Stimulated activated CD4-positive, alpha-beta T cell treated with anti-CD3 and anti-CD28 coated beads, Interleukin-4, amount 100 ng/mL, for 4 hours (primary cell): Measurements from ENCODE around the gene CNST.
"Not testable (repeated sequence)": the region's sequence is repeated elsewhere in the genome, so short reads cannot be mapped to it uniquely, and the experiment has no call there.

Source experiments
- DNase-seq, 2 experiments: peaks; one replicate each; pipeline ENCODE4 v3.0.0-alpha.2; 2020

CNST gene

DNA sequence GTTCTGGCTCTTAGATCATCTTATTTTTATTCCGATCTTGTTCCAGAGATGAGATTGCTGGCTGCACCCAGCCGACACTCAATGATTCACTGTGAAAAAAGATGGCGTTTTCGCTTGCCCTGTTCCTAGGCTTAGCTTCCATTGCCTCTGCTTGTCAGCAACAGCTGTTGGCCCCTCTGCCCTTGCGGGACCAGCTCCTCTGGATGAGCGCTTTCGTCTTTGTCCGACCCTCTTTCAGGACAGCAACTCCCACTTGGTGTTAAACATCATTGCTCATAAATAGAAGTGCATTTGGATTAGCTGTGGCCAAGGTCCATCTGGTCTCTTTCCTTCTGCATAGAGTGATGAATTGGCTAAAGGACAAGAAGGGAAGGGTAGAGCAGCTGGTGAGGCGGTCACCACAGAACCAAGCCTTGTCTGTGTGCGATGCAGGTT lies 114.5 kb downstream of the CNST start:
- no peak for DNase-seq

GRCh38 chr1:246681900-246682895 lies 115.9 kb downstream of the CNST start:
- DNase-seq: no peak

GRCh38 chr1:246683521-246683920 lies 117.3 kb downstream of the CNST start:
- DNase-seq: no peak

GRCh38 chr1:246687002-246687401 lies 120.7 kb downstream of the CNST start:
- no peak for DNase-seq

GRCh38 chr1:246689409-246690008 lies 123.3 kb downstream of the CNST start:
- peak; percentile 3 to 19 for DNase-seq

DNA sequence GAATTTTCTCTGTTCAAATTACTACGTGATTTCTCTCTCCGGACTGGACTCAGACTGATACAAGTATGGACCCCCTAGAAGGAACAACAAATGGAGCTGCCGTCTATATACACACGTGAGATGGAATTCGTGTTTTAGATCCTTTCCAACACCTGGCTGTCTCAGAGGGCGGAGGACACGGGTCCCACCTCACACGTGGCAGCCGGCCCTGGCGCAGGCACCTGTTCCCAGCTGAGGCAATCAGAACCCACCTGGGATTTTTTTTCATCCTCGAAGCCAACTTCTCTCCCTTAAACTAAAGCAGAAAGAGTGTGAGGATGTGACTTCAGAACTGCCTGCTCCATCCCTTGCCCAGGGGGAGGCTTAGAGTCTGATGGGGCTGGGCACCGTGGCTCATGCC lies 123.8 kb downstream of the CNST start:
- no peak for DNase-seq

DNA sequence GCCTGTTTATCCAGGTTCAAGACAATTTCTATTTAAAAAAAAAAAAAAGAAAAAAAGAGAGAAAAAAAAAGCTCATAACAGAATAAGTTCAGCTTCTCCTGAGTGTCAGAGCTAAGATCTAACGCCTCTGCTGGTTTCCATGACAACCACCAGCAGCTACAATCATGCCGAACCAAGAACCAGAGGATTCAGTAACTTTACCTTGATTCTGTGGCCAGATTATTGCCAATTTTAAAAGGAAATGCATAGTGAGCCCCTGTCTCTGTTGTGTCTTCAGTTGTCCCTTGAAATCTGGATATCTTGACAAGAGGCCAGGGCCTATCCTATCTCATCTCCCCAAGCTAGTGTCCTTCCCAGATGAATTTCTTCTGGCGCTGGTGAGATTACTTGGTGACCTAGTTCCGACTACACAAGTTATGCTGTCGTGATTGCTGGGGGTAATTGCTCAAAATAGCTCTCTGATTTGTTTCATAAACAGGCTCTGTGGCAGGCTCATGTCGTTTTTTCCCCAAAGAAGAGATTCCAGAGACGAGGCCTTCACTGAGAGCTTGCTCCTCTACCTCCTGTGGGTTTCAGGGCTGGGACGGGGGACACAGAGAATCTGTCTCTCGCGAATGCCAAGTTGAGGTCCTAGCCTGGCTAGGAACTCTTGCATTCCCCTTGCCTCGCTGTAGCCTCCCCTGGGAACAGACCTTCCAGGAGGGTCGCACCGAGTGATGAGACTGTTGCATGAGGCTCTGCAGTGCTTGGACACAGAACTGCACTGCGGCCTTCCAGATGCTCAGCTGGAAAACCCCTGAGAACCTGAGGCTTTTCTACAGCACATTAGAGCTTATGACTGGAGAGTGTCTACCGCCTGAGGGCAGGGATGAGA lies 125.6 kb downstream of the CNST start:
- no peak for DNase-seq

DNA sequence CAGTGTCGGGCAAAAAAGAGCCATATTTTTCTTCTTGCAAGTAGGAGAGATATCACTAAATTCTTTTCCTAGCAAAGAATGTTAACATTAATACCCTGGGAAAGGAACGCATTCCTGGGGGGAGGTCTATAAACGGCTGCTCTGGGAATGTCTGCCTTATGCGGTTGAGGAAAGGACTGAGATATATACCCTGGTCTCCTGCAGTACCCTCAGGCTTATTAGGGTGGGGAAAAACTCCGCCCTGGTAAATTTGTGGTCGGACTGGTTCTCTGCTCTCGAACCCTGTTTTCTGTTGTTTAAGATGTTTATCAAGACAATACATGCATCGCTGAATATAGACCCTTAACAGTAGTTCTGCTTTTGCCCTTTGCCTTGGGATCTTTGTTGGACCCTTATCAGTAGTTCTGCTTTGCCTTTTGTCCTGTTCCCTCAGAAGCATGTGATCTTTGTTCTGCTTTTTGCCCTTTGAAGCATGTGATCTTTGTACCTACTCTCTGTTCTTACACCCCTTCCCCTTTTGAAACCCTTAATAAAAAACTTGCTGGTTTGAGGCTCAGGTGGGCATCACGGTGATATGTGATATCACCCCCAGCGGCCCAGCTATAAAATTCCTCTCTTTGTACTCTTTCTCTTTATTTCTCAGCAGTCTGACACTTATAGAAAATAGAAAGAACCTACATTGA lies 128.1 kb downstream of the CNST start:
- DNase-seq: not testable (repeated sequence)

- no peak for DNase-seq
Observed at GRCh38 chr1:246695136-246695535, 128.9 kb downstream of the CNST start.

DNA sequence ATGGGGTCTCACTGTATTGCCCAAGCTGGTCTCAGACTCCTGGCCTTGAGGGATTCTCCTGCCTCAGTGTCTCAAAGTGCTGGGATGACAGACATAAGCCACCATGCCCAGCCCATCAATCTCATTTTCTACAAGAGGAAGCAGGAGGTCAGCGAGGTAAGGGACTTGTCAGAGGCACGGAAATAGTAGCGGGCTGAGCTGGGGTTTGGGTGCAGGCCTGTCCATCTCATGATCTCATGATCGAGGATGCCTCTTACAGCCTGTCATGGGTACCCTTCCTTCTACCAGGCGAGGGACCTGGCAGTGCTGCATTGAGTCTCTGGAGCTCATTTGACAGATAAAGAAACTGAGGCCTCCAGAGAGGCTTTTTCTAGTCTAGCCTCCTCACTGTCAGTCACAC lies 129.4 kb downstream of the CNST start:
- DNase-seq: no peak

- no peak for DNase-seq
Observed at GRCh38 chr1:246698466-246699094, 132.3 kb downstream of the CNST start.

- peak; percentile 70 to 79 for DNase-seq
Observed at GRCh38 chr1:246699095-246699735, 133.0 kb downstream of the CNST start.

GRCh38 chr1:246703581-246703980 lies 137.3 kb downstream of the CNST start:
- DNase-seq: no peak

GRCh38 chr1:246705368-246705767 lies 139.1 kb downstream of the CNST start:
- no peak for DNase-seq

- no peak for DNase-seq
Observed at GRCh38 chr1:246708166-246708565, 141.9 kb downstream of the CNST start.

- DNase-seq: no peak
Observed at GRCh38 chr1:246709196-246709595, 142.9 kb downstream of the CNST start.

DNA sequence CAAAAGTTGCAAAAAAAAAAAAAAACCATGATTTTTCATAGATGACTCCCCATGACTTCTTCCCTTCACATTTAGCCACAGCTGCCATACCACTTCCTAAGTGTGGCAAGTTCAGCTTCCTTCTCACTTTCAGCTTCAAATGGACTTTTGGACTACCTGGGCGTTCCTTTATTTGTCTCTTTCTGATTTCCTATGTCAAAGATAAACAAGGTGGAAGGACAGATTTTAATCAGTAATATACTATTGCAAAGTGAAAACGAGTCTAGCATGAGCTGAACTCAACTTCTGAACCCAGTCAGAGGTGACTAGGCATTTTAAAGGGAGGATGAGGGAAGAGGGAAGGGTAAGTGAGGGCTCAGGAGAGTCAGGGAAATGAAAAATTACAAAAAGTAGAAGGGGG lies 143.6 kb downstream of the CNST start:
- DNase-seq: no peak

- no peak for DNase-seq
Observed at GRCh38 chr1:246711548-246712003, 145.3 kb downstream of the CNST start.

DNA sequence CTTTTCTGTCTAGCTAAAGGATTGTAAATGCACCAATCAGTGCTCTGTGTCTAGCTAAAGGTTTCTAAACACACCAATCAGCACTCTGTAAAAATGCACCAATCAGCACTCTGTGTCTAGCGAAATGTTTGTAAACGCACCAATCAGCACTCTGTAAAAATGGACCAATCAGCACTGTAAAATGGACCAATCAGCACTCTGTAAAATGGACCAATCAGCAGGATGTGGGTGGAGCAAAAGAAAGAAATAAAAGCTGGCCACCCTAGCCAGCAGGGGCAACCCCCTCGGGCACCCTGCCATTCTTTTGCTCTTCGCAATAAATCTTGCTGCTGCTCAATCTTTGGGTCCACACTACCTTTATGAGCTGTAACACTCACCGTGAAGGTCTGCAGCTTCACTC lies 146.2 kb downstream of the CNST start:
- DNase-seq: not testable (repeated sequence)
